HUES6 (cell line): ENCODE results near the gene DENND1A.

ENCODE experiments used
- H3K27ac ChIP-seq: 2 replicates; pipeline ENCODE4 v1.7.0; 2013; ENCODE audit warnings: low read depth, mild to moderate bottlenecking, low read length, inconsistent platforms
- H3K27me3 ChIP-seq: 2 replicates; pipeline ENCODE4 v1.6.1; 2013; ENCODE audit warnings: low read length; ENCODE audit not compliant: control insufficient read depth, insufficient read depth
- H3K36me3 ChIP-seq: 2 replicates; pipeline ENCODE4 v1.6.1; 2013; ENCODE audit warnings: low read length; ENCODE audit not compliant: control insufficient read depth, insufficient read depth
- H3K4me1 ChIP-seq: 2 replicates; pipeline ENCODE4 v1.6.1; 2013; ENCODE audit warnings: low read length; ENCODE audit not compliant: control insufficient read depth, insufficient read depth
- H3K4me3 ChIP-seq: 2 replicates; pipeline ENCODE4 v1.5.1; 2013; ENCODE audit warnings: low read depth, low read length
- H3K9ac ChIP-seq: one replicate; pipeline ENCODE4 v1.6.1; 2013; ENCODE audit warnings: mild to moderate bottlenecking, low read length
- H3K9me3 ChIP-seq: 2 replicates; pipeline ENCODE4 v1.6.1; 2013; ENCODE audit warnings: low read depth, low read length; ENCODE audit not compliant: control insufficient read depth, insufficient read depth

The DENND1A gene

DNA sequence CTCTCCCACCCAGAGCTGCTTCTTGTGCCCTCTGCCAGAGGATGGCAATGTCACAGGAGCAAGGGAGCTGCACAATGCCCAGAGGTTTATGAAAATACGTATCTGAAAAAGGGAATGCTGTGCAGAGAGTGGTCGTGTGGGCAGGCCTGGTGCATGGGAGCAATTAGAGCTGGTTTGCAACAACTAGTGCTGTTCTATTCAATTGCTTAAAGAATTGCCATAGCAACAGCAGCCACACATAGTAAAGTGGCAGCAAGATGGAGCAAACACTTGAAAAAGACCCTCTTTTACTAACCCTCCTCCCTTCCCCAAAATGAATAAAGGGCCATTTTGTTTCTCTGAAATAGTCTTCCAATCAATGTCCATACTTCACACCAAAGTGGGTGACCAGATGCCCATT is 407.7 kb downstream of the DENND1A start:
- H3K36me3 ChIP-seq: no peaks in the 10 kb centered on the region

DNA sequence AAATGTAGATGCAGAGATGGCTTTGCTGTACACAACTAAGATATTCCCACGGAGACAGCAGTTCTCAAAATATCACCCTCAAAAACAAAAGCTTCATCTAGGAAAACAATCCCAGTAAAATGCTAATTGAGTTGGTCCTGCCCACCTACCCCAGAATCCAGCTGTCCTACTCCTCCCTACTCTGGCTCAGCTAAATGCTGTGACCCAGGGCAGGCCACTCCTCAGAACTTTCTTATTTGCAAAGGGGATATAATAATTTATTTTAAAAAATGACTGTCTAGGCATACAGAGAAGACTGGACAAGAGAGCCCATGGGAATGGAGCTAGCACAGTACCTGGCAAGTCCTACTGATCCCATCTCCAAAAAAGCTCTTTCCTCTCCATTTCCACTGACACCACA is 411.6 kb downstream of the DENND1A start:
- Histone ChIP-seq H3K4me3 (no peak overlapping the region), H3K9ac (no peak overlapping the region), H3K36me3 (no peaks in the 10 kb centered on the region), H3K27me3 (no peaks in the 10 kb centered on the region), H3K9me3 (no peaks in the 10 kb centered on the region), H3K4me1 (no peaks in the 10 kb centered on the region), H3K27ac (no peak overlapping the region)

More for the DNA sequence above, 407.7 kb downstream of the DENND1A start:
- no peak overlapping the region for H3K4me3 ChIP-seq
- no peak overlapping the region for H3K27ac ChIP-seq
- H3K27me3 ChIP-seq: no peaks in the 10 kb centered on the region
- H3K4me1 ChIP-seq: no peaks in the 10 kb centered on the region
- no peaks in the 10 kb centered on the region for H3K9me3 ChIP-seq
- no peak overlapping the region for H3K9ac ChIP-seq

GRCh38 chr9:123517512-123517911 is 412.4 kb downstream of the DENND1A start:
- no peaks in the 10 kb centered on the region for H3K27me3 ChIP-seq
- H3K36me3 ChIP-seq: no peaks in the 10 kb centered on the region
- H3K27ac ChIP-seq: no peak overlapping the region
- H3K4me3 ChIP-seq: no peak overlapping the region
- no peaks in the 10 kb centered on the region for H3K9me3 ChIP-seq
- H3K4me1 ChIP-seq: no peaks in the 10 kb centered on the region
- H3K9ac ChIP-seq: no peak overlapping the region

- H3K27me3 ChIP-seq: no peaks in the 10 kb centered on the region
- H3K36me3 ChIP-seq: no peaks in the 10 kb centered on the region
- no peak overlapping the region for H3K9ac ChIP-seq
- no peak overlapping the region for H3K4me3 ChIP-seq
- H3K27ac ChIP-seq: no peak overlapping the region
- no peaks in the 10 kb centered on the region for H3K4me1 ChIP-seq
- H3K9me3 ChIP-seq: no peaks in the 10 kb centered on the region
These were observed 415.2 kb downstream of the DENND1A start for GRCh38 chr9:123514766-123515165.

DNA sequence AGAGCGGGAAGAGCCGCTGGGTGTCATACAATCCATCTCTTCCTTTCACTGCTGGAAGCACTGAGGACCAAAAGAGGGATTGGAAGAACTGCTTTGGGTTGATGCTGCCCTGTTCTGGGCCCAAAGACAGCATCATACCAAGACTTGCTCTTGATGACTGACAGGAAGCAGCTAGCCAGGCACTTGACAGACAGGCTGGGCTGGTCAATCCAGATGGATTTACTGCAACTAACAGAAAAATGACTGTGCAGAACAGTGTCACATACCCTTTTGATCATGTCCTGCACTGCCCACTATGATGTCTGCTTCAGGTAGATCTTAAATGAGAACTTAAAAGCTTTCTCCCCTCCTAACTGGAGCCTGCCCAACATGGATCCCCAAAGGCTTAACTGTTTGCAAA is 416.4 kb downstream of the DENND1A start:
- Histone ChIP-seq H3K27me3 (no peaks in the 10 kb centered on the region), H3K9ac (no peak overlapping the region), H3K4me1 (no peaks in the 10 kb centered on the region), H3K36me3 (no peaks in the 10 kb centered on the region), H3K4me3 (no peak overlapping the region), H3K27ac (no peak overlapping the region), H3K9me3 (no peaks in the 10 kb centered on the region)

DNA sequence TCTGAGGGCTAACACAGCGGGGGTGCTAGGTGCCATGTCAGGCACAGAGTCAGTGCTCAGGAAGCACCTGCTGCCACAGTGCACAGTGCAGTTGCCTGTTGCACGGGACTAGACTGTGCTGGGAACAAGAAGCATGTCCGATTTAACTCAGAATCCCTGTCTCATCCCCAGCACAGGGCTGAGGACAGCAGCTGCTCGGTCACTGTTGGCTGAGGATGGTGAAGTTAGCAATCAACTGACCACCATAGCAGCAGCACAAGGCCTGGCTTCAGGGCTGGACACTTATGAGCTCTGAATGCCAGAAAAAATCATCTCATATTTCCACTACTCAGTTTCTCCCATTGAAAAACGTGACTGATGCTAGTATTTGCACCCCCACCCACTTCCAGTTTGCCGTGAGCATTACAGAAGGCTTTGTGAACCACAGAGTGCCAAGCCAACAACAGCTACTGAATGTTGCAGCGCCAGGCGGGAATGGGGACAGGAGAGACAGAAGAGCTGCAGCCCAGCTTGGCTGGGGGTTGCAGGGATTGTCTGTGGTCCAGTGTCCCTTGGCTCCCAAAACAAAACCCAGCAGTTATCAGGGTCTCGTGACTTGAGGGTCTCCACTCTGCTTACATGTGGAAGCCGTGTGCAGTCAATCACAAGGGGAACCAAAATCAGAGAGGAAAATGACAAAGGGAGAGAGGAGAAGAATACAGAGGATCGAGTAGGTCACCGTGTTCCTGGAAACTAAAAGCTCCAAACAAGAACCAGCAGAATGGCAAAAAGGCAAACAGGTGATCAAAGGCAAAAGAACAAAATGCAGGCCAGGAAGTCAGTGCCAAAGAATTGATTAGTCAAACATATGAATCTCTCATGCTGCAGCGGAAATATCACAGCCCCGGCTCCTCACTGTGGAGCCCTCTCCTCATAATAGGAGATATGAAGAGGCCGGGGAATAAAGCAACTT is 418.3 kb downstream of the DENND1A start:
- no peak overlapping the region for H3K9ac ChIP-seq
- H3K27me3 ChIP-seq: no peaks in the 10 kb centered on the region
- H3K4me1 ChIP-seq: no peaks in the 10 kb centered on the region
- H3K27ac ChIP-seq: no peak overlapping the region
- no peaks in the 10 kb centered on the region for H3K36me3 ChIP-seq
- no peaks in the 10 kb centered on the region for H3K9me3 ChIP-seq
- no peak overlapping the region for H3K4me3 ChIP-seq

DNA sequence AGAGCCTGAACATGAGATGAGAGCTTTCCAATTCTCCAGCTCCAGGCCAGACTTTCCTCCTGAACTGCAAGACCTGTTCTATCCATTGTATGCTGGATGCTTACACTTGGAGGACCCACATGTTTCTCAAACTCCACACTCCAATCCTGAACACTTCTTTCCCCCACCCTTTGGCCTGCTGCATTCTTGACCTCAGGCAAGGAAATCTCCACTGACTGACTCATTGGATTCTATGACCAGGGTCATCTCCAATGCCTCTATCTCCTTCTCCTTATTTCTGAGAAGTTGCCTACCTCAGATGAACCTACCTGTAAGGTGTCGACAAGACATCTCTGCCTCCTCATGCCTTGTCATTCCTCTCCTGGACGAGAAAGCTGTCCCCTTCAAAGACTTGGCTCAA is 420.3 kb downstream of the DENND1A start:
- Histone ChIP-seq H3K9me3 (no peaks in the 10 kb centered on the region), H3K27me3 (no peaks in the 10 kb centered on the region), H3K36me3 (no peaks in the 10 kb centered on the region), H3K27ac (no peak overlapping the region), H3K4me1 (no peaks in the 10 kb centered on the region), H3K4me3 (no peak overlapping the region), H3K9ac (no peak overlapping the region)

DNA sequence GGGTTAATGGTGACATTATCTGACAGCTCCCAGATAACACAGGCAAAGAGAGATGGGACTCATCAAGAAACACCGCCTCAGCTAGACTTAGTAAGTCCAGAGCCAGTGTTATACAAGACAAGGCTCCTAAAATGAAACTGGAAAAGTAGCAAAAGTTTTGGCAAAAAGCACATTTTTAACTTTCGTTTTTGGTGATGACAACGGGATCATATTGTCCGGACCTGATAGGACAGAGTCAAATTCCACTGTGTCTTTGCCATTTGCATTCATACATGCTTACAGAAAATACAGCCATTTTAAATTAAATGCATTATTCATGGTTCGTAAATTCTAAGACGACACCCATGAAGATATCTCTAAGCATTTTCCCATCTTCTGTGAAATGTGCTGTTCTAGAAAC is 421.9 kb downstream of the DENND1A start:
- H3K27ac ChIP-seq: no peak overlapping the region
- no peaks in the 10 kb centered on the region for H3K9me3 ChIP-seq
- H3K36me3 ChIP-seq: no peaks in the 10 kb centered on the region
- no peak overlapping the region for H3K4me3 ChIP-seq
- H3K9ac ChIP-seq: no peak overlapping the region
- H3K4me1 ChIP-seq: no peaks in the 10 kb centered on the region
- H3K27me3 ChIP-seq: no peaks in the 10 kb centered on the region

DNA sequence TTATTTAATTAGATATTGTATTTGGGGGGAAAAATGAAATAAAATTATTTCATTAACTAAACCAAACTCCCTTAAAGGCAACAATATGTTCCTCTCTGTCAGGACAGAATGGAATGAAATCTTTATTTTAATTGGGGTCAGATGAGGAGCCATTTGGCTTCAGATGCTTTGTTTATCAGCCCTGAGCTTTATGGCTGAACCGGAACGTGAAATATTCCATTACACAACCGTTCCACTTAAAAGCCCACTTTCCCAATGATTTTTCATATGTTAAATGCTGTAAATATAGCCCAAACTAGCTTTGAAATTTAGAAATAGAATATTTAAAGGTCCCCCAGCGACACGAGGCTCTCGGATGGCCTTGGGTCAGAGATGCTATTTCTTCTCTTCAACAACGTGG is 424.4 kb downstream of the DENND1A start:
- no peak overlapping the region for H3K4me3 ChIP-seq
- no peak overlapping the region for H3K9ac ChIP-seq
- H3K9me3 ChIP-seq: no peaks in the 10 kb centered on the region
- no peaks in the 10 kb centered on the region for H3K4me1 ChIP-seq
- no peaks in the 10 kb centered on the region for H3K27me3 ChIP-seq
- H3K36me3 ChIP-seq: no peaks in the 10 kb centered on the region
- no peak overlapping the region for H3K27ac ChIP-seq

DNA sequence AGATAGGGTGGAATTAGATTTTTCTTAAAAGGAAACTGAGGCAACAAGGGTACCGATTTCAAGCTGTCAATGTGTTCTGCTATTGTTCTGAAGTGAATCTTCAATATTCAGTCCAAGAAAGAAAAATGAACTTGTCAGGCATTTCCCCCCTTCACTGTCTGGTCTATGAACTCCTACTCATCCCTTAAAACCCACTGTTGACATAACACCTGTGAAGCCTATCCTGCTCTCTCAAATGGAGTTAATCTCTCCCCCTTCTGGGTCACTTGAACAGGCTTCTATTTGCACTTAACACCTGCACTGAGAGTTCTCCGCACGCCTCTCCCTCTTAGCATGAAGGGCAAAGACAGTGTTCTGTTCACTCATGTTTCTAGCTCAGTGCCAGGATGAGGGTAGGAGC is 429.6 kb downstream of the DENND1A start:
- Histone ChIP-seq H3K27ac (no peak overlapping the region), H3K27me3 (no peaks in the 10 kb centered on the region), H3K9me3 (no peaks in the 10 kb centered on the region), H3K4me3 (no peak overlapping the region), H3K4me1 (no peaks in the 10 kb centered on the region), H3K36me3 (no peaks in the 10 kb centered on the region), H3K9ac (no peak overlapping the region)

GRCh38 chr9:123497830-123498229 is 432.1 kb downstream of the DENND1A start:
- H3K36me3 ChIP-seq: no peaks in the 10 kb centered on the region

More at GRCh38 chr9:123497830-123498229, 432.1 kb downstream of the DENND1A start:
- Histone ChIP-seq H3K4me1 (0 out of 2 replicates have a peak, but pooled peaks cover 8% of the 10 kb centered on the region), H3K4me3 (no peak overlapping the region), H3K9ac (no peak overlapping the region), H3K9me3 (no peaks in the 10 kb centered on the region), H3K27ac (no peak overlapping the region), H3K27me3 (no peaks in the 10 kb centered on the region)
